IPS DF 4.7 (cell line): ENCODE data around the gene ACP4.
"Not testable (repeated sequence)": the region's sequence is repeated elsewhere in the genome, so short reads cannot be mapped to it uniquely, and the experiment has no call there.

ENCODE experiments used
- DNase-seq: peaks from one replicate; pipeline ENCODE4 v3.0.0-alpha.2; 2013; ENCODE audit warnings: low spot score; ENCODE audit errors: extremely low read depth

ACP4 gene

DNA sequence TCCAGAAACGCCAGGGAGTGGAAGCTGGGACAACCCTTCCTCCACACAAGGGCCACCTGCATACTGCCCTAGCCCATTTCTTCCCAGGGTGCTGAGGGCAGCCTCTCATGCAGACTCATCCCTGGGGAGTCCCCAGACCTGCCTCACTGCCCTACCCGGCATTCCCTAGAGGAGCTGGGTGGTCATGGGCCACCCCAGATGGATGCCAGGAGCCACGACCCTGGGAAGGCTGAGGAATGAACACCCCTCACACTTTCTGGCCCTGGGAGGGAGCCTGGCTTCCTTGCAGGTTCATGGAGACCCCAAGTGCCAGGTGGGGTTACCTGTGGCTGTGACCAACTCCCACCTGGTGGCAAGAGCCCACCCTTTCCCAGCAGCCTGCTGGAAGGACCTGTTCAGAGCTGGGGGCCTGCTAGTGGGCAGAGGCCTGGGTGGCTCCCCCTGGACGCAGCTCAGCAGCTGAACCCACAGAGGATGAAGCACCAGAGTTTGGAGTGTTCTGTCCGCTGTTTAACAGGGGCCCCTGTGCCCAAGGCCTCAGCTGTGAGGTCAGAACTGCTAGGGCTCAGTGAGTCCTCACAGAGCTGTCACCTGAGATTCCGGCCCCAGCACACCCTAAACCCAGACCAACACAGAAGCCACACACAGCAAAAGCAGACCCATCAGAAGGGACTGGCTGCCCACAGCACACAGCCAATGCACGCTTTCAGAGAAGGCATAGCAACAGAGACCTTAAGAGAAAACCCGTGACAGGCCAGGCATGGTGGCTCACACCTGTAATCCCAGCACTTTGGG, 6.6 kb downstream of the ACP4 start:
- no peak for DNase-seq

DNA sequence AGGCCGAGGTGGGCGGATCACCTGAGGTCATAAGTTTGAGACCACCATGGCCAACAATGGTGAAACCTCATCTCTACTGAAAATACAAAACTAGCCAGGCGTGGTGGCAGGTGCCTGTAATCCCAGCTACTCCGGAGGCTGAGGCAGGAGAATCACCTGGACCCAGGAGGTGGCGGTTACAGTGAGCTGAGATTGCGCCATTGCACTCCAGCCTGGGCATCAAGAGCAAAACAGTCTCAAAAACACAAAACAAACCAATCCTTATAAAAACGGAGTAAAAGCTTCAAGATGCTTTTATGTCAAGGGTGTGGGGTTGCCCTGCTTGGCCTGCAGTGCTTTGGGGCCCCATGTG, 7.2 kb downstream of the ACP4 start:
- no peak for DNase-seq

DNA sequence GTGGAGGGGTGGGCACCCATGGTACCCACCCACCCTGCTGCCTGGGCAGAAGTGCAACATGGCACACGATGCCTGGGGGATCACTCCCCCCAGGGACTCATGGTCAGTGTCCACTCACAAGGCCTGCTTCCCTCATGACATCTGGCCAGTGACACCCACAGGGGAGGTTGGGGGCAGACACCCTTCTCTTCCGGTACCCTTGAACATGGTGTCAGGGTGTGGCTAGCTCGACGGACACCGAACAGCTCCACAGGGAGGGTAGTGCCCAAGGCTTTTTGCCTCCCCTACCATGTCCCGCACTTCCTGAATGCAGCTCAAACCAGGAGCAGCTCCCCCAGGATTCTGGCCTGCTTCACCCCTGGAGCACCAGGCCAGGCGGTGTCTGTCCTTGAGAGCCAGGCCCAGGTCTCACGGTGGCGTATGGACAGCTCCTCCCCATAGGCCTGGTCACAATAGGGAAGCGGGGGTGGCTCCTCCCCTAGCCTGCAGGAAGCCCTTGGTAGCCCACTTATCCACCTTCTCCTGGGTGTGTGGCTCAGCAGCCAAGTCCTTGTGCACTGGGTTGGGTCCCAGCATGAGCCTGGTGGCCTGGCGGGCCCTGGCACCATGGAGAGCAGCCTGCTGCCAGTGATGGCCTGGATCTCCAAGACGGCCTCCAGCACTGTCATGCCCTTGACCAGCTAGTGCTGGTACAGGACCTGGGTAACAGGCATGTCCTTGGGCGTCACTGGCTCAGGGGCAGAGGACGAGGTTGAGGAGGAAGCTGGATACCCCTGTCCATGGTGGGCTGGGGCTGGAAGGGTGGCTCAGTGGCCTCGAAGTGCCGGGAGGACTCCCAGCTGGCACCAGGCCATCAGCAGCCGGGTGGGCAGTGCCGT, 7.8 kb downstream of the ACP4 start:
- DNase-seq, result no peak

DNA sequence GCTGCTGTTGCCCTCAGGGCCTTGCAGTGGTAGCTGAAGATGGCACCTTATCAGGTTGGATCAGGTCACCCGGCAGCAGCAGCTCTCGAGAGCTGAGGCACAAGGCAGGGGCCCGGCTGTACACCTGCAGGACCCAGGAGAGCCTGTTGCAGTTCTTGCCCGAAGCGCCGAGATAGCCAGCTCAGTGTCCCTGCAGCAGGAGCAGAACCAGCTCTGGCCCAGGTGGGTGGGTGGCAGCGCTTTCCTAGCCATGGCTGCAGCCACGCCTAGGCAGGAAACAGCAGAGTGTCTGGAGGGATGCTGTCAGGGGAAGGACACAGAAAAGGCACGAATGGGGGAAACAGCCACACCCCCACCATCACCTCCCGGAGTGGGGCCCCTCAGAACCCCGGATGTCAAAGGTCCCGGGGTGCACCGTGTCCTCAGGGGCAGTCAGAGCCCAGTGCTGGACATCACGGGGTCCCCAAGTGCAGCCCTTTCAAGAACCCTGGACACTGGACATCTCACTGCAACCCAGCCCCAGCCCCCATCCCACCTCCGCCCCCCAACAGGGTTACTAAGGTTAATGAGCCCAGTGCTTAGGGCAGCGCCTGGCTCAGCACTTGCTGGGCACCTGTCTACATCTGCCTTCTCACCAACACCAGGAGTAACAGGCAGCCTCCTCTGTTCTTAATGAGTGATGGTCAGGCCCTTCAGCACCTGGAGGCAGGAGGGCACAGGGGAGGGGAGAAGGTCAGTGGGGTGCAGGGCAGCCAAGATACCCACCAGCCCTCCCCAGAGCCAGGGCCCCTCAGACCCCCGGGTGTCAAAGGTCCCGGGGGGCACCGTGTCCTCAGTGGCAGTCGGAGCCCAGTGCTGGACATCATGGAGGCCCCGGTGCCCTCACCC, 8.7 kb downstream of the ACP4 start:
- no peak for DNase-seq

DNA sequence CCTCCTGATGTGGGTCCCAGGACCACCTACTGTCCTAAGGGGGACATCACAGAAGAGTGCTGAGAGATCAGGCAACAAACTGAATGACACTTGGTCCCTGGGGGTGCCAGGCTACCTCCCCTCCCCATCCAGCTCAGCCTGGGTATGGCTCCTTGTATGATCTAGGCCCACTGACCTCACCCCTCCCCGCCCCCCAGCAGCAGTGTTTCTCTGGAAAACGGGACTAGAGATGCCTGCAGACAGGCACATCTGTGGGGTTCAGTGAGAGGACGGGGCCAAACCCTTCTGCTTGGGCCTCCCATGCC, 9.3 kb downstream of the ACP4 start:
- no peak for DNase-seq

DNA sequence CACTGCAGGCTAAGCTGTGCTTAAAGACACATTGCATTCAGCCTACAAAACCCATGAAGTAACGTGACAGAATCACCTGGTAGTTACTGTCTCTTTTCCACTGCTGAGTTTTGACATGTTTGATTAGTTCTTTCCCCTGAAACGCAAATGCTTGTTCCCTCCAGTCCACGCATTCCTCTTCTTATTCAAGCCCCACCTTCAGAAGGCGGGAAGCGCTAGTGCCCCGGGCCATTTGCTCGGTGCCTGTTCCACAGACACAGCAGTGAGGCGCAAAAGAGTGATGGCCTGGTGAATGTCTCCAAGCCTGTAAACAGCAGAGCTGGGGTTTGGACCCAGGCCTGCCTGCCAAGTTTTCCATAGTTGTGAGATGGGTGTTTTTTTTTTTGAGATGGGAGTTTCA, 10.9 kb downstream of the ACP4 start:
- DNase-seq, result no peak

DNA sequence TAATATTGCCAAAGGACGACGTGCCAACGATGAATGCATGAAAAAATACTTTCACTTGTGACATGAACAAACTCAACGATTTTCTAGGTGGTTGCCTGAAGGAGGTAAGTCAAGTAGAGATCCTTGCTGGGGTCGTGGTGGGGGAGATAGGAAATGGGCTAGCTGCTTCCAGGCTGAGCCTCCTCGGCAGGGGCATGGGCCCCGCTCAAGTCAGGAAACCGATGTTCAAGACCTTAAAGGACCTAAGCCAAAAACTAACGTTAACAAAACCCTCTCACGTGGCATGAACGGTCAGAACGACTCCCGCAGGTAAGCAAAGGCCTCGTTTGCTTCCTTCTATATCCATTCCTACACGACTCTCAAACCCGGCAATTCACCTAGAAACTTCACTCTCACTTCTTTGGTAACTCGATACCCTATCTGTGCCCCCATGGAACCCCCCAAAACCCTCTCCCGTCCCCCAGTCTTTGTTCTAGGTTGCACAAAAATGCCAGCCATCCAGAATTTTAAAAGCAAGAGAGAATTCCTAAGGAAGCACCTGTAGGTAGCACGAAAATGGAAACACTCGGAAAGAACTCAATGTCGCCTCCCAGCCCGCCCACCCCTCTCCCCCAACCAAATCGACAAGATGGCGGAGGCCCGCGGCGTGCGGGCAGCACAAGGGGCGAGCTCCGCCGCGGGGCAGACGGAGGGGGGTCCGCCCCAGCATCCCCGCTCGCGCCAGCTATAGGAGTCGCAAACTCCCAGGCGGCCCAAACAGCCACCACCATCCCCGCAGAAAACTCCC, 13.6 kb downstream of the ACP4 start:
- DNase-seq, result no peak

DNA sequence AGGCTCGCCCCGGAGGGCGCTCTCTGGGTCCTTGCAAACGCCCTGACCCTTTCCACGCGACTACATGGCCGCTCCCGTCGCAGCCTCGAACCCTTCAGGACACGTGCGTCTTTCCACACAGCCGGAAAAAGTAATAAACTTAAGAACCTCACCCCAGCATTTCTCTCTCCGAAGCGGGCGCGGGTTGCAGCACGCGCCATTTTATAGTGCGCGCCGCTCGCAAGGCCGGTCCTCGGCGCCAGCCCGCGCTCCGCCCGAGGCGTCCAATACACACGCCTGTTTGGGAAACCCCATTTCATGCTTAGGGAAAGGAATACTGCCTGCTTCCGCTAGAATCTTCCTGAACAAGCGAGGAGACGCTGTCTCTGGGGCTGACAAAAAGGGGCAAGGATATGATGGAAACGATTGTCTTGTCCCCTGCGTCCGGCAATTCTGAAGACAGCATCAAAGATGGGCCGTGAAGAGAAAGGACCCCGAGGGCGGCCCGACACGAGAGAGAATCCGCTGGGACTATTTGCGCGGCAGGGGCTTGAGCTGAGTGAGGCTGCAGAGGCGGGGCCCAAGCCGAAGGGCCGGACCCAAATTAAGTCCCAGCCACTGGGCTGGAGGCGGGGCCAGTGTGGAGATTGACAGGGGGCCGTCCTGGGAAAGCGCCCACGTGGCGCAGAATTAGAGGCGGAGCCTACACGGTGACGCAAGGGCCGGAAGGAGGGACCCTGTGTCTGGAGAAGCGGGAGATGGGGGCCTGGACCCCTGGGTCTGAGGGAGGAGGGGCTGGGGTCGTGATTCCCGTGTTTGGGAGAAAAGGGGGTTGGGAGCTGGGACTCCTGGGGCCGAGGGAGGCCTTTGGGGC, 14.4 kb downstream of the ACP4 start:
- no peak for DNase-seq

DNA sequence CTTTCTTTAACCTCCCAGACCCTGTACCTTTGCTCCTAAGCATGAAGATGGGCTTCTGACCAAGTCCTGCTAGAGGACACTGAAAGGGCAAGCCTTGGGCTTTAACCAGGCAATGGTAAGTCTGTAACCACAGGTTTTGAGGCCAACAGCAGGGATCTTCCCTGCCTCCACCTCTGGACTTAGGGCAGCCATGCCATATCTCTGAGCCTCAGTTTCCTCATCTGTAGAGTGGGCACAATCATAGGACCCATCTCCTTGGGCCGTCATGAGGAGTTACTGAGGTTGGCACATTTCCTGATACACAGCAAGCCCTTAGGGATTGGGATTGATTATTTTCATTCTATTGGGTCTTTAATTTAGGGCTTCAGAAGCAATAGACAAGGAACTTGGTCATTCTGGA, 18.6 kb downstream of the ACP4 start:
- DNase-seq, result no peak

DNA sequence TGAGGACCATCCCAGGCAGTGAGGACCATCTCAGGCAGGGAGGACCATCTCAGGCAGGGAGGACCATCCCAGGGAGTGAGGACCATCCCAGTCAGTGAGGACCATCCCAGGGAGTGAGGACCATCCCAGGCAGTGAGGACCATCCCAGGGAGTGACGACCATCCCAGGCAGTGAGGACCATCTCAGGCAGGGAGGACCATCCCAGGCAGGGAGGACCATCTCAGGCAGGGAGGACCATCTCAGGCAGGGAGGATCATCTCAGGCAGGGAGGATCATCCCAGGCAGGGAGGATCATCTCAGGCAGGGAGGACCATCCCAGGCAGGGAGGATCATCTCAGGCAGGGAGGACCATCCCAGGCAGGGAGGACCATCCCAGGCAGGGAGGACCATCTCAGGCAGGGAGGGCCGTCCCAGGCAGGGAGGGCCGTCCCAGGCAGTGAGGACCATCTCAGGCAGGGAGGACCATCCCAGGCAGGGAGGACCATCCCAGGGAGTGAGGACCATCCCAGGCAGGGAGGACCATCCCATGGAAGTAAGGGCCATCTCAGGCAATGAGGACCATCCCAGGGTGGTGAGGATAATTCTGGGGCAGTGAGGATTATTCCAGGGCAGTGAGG, 21.5 kb downstream of the ACP4 start:
- DNase-seq, result not testable (repeated sequence)

DNA sequence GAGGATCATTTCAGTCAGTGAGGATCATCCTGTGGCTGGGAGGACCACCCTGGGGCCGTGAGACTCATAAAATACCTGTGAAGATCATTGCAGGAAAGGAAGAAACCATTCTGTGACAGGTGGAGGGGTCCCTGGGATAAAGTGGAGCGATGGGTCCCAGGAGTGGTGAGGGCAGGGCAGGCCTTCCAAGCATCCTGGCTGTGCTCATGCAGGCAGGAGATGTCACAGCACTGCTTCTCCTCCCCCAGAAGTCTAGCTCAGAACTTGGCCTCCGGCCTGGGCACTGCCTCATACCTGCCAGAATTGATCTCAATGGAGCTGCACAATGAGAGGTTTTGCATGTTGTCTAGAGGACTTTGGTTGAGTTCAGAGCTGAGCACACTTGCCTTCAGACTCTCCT, 22.3 kb downstream of the ACP4 start:
- DNase-seq, result no peak

DNA sequence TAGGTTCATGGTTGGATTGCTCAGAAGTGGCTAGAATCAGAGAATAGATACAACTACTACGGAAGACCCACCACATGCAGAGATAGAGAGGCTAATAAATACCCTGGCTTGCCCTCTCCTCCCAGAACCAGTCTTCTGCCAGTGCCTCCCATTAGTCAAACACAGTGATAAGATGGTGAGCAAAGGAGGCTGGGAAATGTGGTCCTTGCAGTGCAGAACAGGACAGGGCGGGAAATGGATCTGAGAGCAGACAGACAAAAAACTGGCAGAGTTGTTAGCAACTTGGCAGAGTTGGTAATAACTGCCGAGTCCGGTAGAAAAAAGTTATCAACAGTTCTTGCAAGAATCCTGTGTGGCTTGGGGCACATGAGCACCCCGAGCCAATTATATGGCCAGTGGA, 24.7 kb downstream of the ACP4 start:
- no peak for DNase-seq

DNA sequence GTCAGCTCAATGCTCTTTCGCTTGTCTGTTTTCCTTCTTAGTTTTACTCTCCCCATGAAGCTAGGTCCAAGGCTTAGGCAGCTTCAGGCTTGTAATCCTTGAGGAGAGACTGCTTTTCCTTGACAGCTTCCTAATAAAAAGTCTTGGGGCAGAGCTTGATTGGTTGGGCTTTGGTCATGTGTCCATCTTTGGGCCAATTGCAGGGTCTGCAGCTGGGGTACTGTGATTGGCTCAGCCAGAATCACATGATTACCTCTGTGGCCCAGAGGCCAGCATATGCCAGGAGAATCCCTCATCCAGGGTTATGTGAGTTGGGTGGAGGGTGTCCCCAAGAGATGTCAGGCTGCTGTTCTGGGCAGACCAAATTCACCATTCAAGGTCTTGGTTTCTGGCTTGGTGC, 25.2 kb downstream of the ACP4 start:
- DNase-seq, result no peak

DNA sequence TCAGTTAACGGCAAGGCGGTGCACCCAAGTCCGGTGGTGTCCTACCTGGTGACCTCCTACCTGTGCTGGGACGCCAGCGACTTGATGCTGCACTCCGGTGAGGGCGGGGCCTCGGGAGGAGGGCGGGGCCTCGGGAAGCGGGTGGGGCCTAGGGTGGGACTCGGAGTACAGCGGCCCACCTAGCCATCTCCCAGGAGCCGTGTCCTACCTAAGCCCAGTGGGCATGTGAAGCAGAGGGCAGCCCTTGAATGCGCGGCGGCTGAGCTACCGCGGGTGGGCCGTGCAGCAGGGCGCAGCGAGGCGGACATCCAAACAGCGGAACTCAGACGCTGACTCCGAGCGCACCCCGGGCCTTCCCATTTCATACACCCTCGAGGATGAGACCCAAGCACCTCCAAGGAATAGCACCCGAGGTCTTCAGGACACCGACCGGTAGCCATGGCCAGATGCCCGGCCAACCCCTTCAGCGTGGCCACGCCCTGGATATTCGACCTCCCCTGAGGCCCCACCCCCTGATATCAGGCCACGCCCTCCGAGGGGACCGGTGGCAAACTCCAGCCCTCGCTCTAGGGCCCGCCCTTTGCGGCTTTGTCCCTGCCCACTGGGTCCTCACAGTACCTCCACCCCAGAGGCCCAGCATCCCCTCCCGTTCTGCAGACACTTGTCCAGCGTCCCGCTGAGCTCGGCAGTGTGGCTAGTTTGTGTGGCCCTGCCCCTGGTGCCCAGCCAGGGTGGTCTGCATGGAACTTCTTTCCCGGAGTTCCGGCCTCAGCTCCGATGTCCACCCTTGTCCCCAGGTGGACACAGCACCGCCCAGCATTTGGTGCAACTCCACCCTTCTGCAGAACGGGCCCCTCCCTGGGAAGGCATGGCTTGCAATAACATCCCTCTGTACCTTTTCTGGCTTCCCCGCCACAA, 28.0 kb downstream of the ACP4 start:
- DNase-seq, result no peak

DNA sequence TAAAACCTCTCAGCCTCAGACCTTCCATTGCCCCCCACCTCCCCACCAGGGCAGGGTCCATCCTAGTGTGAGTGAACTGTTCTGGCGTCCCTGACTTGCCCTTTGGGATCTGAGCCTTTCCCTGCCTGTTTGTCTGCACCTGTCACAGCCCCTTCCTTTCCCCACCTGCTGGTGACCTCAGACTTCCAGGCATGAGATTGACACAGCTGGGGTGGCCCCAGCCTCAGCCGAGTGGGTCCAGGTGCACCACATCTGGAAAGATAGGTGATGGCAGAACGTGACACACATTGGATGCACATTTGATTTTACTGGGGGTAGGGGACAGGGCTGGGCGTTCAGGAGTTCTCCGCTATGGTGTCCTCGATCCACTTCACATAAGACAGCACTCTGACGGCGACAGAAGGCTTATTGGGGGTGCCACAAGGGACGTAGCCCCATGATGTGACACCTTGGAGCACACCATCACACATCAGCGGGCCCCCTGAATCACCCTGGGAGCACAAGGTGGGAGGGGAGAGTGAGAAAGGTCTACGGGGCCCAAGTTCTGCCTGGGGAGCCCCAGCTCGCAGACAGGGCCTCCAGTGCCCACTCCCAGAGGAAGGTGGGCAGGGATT, 28.8 kb downstream of the ACP4 start:
- DNase-seq, result no peak

DNA sequence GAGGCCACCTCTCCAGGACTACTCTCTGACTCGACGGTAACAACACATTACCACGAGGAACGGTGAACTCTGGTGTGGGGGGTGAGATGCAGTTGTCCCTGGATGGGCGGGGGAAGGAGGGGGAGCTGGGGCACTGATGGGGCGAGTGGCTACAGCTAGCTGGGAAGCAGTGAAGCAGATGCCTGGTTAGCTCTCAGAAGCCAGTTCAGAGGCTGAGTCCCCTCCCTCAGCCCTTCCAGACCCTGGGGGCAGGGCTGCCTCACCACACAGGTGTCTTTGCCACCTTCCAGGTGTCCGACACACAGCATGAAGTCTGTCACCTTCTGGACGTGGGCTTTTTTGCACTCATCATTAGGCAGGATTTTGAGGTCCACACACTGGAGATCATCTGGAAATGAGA, 29.4 kb downstream of the ACP4 start:
- no peak for DNase-seq

DNA sequence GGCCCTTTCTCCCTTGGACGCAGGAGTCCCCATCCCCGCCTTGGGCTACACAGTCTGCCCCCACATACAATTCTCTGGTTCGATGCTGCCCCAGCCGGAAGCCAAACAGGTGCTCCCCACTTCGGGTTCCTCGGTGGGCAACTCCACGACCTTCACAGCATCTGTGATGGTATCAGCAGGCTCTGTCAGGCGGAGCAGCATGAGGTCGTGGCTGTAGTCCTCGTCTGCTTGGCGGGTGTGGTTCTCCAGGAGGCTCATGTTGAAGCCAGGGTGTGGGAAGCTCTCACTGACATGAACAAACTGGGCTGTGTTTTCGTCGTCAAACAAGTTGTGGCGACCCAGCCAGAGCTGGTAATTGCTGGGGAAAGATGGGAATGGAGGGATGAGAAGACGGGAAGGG, 29.9 kb downstream of the ACP4 start:
- no peak for DNase-seq

DNA sequence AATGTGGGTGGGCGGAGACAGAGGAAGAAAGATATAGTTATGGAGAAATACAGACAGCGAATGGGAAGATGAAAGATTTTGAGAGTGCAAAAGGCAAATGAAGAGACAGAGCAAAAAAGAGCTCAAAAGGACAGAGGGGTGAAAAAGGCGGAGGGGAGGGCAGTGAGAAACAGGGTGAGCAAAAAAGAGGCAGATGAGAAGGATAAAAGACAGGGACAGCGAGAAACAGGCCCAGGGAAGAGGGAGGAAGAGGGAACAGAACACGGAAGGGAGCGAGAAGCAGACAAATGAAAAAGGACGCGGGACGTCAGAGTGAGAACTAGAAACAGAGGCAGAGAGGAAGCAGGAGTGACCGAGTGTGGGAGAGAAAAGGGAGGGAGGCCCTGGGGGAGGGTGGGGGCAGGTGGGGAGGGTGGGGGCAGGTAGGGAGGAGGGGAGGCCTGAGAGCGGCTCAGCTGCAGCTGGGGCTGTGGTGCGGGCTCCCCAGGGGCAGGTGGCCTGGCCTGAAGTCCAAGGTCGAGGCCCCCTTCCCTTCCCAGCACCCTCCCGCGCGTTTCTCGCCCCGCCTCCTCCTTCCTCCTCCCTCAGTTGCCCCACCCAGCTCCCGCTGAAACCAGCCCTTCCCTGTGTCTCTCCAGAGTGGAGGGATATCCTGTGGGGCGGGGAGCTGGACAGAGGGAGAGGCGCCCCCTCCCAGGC, 30.5 kb downstream of the ACP4 start:
- no peak for DNase-seq
